Mucosa of stomach (tissue), 1 donor: ENCODE data around the gene MAIP1.

Experiments used
- H3K27me3 ChIP-seq: one replicate; pipeline ENCODE4 v1.7.0; 2013; ENCODE audit warnings: mild to moderate bottlenecking, low read length; ENCODE audit not compliant: control insufficient read depth, insufficient read depth
- H3K36me3 ChIP-seq: one replicate; pipeline ENCODE4 v1.7.0; 2013; ENCODE audit warnings: low read length; ENCODE audit not compliant: control insufficient read depth, insufficient read depth
- H3K4me1 ChIP-seq: one replicate; pipeline ENCODE4 v1.7.0; 2013; ENCODE audit warnings: mild to moderate bottlenecking, low read length; ENCODE audit not compliant: control insufficient read depth, insufficient read depth
- H3K4me3 ChIP-seq: one replicate; pipeline ENCODE4 v1.7.0; 2013; ENCODE audit warnings: low read length
- H3K9ac ChIP-seq: one replicate; pipeline ENCODE4 v1.7.0; 2013; ENCODE audit warnings: mild to moderate bottlenecking, low read length, moderate library complexity
- H3K9me3 ChIP-seq: one replicate; pipeline ENCODE4 v1.7.0; 2013; ENCODE audit warnings: mild to moderate bottlenecking, low read length, moderate library complexity; ENCODE audit not compliant: control insufficient read depth
- donor health status: Pancreatic carcinoma.

Gene MAIP1

DNA sequence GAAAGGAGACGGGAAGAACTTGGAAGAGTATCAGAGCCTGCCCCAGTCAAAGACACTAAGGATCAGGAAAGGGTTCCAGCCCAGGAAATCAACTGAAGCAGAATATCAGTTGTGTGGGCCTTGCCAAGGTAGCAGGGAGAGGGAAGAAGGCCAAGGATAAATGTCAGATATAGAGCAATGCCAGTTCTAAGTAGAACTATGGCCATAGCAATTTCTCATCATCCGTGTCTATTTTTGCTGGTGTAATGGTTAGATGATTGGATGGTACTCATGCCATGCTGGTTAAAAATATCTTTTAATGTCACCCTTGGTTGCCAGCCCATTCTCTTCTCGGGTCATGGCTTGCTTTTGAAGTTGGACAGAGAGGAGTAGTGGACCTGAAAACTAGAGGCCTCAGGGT lies 41.9 kb downstream of the MAIP1 start:
- H3K9ac ChIP-seq: no peak overlapping the region
- no peaks in the 10 kb centered on the region for H3K9me3 ChIP-seq
- H3K27me3 ChIP-seq: no peaks in the 10 kb centered on the region
- H3K36me3 ChIP-seq: no peaks in the 10 kb centered on the region
- no peaks in the 10 kb centered on the region for H3K4me1 ChIP-seq
- no peak overlapping the region for H3K4me3 ChIP-seq

DNA sequence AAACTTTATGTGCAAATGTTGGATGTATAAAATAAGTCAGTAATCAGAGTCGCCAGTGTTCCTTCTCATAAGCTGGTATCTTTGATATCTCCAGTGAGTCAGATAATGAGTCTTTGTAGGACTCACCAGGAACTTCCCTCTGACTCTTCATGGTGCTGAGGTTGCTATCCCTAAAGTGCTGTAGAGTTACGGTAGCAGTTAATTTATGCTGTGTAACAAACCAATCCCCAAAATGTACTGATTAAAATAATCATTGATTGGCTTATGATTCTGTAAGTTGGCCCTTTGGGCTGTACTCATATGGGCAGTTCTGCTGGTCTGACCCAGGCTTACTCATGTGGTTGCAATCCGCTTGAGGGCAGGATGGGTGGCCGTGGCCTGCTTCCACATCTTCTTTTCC lies 43.8 kb downstream of the MAIP1 start:
- Histone ChIP-seq H3K36me3 (no peaks in the 10 kb centered on the region), H3K4me1 (no peaks in the 10 kb centered on the region), H3K9me3 (no peaks in the 10 kb centered on the region), H3K4me3 (no peak overlapping the region), H3K27me3 (no peaks in the 10 kb centered on the region), H3K9ac (no peak overlapping the region)

DNA sequence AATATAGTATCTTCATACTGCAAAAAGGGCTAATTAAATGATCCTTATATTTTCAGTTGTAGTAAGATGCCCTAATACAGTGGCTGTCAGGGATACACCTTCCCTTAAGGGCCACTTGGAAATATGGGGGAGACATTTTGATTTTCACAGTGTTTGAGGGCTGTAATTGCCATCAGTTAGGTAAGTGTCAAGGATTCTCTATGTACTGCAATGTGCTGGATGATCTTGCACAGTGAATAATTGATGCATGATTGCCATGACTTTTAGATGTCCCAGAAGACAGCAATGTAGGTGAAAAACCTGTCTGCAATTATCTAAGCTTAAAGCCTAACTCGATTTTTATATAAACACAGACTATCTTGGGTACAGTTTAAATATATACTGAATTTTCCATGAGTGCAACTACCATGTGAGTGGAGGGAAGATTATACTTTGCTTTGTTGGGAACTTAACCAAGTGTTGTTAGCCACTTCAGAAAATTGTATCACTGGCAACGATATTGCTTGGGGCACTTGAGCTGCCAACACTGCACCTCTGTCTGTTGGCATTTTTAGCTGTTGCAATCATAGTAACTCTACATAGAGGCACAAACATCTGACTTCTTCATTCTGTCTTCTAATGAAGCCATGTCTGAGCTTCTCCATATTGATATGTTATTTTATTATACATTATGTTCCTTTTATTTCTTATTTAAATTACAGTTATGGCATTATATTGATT lies 45.2 kb downstream of the MAIP1 start:
- Histone ChIP-seq H3K9me3 (no peaks in the 10 kb centered on the region), H3K4me3 (no peak overlapping the region), H3K9ac (no peak overlapping the region), H3K36me3 (no peaks in the 10 kb centered on the region), H3K4me1 (no peaks in the 10 kb centered on the region), H3K27me3 (no peaks in the 10 kb centered on the region)

DNA sequence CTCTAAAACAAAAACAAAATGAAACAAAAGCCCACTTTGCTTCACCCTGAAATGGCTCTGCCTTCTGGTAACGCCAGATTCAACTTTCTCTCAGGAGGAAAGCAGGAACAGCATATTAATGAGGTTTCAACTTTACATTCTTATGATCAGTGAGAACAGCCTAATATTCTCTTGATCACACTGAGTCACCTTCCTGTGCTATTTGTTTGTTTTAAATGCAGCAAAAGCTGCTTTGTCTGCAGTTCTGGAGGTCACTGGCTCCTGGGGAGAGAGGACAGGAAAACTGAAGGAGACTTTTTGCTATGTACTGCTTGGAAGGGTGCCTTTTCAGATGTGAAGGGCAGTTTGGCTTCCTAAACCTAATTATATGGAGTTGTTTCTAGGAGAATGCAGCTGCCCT lies 48.1 kb downstream of the MAIP1 start:
- Histone ChIP-seq H3K4me1 (no peaks in the 10 kb centered on the region), H3K27me3 (no peaks in the 10 kb centered on the region), H3K4me3 (no peak overlapping the region), H3K9ac (no peak overlapping the region), H3K36me3 (no peaks in the 10 kb centered on the region), H3K9me3 (no peaks in the 10 kb centered on the region)

DNA sequence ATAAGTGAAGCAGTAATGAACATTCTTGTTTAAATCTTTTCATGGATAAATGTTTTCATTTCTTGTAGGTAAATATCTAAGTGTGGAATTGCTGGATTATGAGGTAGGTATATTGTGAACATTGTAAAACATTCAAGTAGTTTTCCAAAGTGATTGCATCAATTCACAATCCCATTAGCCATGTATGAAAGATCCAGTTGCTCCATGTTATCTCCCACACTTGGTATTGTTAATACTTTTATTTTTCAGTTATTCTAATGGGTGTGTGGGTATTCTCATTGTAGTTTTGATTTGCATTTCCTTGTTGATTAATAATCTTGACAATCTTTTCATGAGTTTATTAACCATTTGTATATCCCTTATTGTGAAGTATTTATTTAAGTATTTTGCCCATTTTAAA lies 50.3 kb downstream of the MAIP1 start:
- H3K9me3 ChIP-seq: no peaks in the 10 kb centered on the region
- no peaks in the 10 kb centered on the region for H3K4me1 ChIP-seq
- no peak overlapping the region for H3K4me3 ChIP-seq
- no peaks in the 10 kb centered on the region for H3K27me3 ChIP-seq
- H3K36me3 ChIP-seq: no peaks in the 10 kb centered on the region
- no peak overlapping the region for H3K9ac ChIP-seq

DNA sequence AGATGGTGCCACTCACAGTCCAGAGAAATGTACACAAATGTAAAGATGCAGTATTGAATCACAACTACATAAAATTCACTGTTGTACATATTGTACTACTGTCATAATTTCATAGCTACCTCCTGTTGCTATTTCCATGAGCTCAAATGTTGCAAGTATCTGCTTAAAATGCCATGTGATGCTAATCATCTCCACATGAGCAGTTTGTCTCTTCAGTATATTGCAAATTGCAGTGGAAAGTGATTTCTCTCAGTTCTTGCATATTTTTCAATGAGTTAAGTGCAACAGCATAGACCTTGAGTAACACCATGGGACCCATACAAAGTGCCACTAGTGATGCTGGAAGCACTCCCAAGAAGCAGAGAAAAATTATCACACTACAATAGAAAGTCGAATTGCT lies 51.9 kb downstream of the MAIP1 start:
- Histone ChIP-seq H3K27me3 (no peaks in the 10 kb centered on the region), H3K9me3 (no peaks in the 10 kb centered on the region), H3K9ac (no peak overlapping the region), H3K4me3 (no peak overlapping the region), H3K36me3 (no peaks in the 10 kb centered on the region), H3K4me1 (no peaks in the 10 kb centered on the region)

DNA sequence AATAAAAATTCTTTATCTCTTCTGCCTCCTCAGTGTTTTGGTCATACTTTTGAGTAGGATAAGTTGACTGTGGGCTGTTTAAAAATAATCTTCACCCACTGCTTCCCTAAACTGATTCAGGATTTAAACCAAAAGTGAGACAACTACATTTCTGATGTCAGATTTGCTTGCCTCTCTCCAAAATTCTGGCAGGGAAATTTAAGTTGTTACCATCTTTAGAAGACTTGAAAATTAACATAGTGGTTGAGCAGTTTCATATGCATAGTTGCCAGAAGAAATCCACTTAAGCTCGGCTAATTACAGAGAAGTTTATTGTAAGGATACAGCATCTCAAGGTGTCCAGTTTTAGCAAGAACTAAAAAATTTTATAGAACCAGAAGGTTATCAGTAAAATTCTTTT lies 57.0 kb downstream of the MAIP1 start:
- no peaks in the 10 kb centered on the region for H3K27me3 ChIP-seq
- H3K9me3 ChIP-seq: no peaks in the 10 kb centered on the region
- H3K9ac ChIP-seq: no peak overlapping the region
- no peaks in the 10 kb centered on the region for H3K36me3 ChIP-seq
- no peak overlapping the region for H3K4me3 ChIP-seq
- no peaks in the 10 kb centered on the region for H3K4me1 ChIP-seq
